ENCODE data around the gene SPANXN5. TPM values are rescaled to one million over a fixed set of nuclear protein-coding genes. Genes with fewer than 3 reads are reported as not detected.
"Not testable (repeated sequence)": the region's sequence is repeated elsewhere in the genome, so short reads cannot be mapped to it uniquely, and the experiment has no call there.

Gene SPANXN5, protein sequence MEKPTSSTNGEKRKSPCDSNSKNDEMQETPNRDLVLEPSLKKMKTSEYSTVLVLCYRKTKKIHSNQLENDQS
- total RNA-seq: not detected

DNA sequence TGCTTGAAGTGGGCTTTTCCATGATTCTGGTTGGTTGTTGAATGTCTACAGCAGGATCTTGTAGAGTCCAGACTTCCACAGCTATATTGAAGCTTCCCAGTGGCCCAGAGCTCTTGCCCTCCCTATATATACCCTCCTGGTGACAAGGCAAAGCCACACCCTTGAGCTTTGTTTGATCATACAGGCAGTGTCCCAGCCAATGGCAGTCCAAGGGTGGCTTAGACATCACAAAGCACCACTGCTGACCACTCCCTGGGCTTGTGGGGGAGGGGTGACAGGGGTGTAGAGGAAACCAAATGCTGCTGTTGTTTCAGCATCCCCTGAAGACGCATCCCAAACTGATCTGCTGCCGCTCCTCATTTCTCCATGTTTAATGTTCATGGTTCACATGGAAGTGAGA is at the start of gene SPANXN5:
SPANXN5 (minus strand) TSS at position 101 of the 400 bp plus-strand sequence; CDS start at position 22, 79 bp downstream.
- not testable (repeated sequence) for DNase-seq

DNA sequence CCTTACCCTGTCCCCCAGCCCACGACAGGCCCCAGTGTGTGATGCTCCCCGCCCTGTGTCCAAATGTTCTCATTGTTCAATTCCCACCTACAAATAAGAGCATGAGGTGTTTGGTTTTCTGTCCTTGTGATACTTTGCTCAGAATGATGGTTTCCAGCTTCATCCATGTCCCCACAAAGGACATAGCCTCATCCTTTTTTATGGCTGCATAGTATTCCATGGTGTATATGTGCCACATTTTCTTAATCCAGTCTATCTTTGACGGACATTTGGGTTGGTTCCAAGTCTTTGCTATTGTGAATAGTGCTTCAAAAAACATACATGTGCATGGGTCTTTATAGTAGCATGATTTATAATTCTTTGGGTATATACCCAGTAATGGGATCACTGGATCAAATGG is 46.4 kb upstream of the SPANXN5 start:
- not testable (repeated sequence) for DNase-seq

DNA sequence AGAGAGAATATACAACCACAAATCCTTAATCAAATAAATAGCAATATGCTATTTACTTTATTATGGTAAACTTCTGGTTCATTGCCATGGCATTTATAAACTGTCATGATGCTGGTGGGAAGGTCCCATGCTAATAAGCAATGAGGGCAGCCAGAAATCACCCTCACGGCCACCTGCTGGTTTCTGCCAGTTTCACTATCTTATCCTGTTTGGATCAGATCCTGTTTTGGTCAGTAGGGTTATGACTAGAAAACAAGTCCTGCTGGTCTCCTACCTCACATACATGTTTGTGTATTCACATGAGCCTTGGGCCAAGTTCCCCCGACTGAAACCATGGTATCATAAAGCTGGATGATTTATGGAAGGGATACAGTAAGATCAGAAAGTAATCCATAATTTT is 41.9 kb upstream of the SPANXN5 start:
- no peak for DNase-seq

DNA sequence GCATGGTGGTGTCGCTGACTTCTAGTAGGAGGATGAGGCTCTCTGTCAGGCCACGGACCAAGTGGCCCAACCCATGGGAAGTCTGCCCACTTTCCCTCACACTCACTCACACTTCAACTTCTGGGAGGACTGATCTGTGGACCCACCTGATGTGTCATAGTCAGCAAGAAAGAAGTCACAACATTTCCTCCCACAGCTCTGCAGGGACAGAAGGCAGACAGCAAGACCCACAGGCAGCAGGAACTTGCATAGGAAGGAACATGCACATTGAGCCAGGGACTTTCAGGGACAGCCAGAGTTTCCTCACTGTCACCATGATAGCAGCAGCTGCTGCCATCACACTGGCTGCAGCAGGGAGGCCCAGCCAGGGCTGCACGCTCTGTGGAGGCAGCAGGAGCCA is 33.3 kb upstream of the SPANXN5 start:
- no peak for DNase-seq

DNA sequence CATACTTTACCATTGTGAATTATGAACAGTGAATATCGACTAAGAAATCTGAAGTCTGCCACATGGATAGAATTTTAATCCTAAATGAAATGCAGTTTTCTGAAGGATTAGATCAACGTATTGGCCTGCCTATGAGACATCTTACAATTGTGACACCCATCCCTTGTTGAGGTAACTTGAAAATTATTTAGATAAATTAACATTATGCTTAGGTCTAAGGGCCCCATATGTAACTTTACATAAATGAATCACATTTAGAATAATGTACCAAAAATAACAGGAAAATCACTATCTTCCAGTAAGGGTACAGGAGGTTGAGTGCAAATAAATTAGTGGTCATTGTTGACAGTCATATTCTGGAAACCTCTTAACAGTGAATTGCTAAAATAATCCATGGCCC is 27.4 kb upstream of the SPANXN5 start:
- no peak for DNase-seq

DNA sequence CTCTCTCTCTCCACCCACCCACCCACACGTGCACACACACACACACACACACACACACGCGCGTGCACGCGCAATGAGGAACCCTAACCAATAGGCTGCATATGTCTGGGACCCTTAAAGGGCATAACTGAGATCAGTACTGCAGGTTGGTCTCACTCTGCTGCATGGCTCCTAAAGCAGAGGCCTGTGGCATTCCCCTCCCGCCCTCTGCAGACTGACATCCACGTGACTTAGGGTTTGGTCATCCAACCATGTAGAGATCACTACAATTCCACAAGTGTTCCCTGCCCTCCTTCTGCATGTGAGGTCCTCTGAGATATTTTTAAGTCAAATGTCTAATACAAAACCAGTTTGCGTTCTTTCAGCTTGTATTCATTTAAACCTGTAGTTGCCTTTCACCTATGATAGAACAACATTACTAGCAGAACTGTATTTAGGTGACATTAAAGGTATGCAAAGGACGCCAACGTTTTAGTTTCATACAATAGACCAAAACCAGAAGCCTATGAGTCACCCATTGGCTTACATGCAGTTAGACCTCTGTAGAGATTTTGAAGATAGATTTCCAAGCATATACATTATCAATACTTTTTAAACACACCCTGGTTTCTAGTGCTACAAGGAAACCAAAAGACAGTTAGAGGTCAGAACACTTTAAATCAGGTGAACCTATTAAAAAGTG is 24.0 kb upstream of the SPANXN5 start:
- no peak for DNase-seq

DNA sequence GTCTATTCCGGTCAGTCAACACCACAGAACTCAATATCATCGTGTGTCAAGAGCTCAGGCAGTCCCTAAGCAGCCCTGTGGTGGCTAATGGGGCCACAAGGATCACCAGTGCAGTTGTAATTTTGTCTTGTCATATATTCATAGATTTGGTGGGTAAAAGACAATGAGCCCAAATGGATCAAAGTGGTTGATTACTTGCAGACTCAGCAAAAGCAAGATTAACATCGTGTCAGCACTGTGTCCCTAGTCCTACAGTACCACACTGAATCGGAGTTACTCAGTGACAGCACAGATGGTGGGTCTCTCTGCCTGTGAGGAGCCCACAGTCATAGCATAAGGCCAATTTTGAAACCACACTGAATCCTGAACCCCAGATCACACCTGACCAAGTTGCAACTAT is 22.6 kb upstream of the SPANXN5 start:
- DNase-seq: no peak

DNA sequence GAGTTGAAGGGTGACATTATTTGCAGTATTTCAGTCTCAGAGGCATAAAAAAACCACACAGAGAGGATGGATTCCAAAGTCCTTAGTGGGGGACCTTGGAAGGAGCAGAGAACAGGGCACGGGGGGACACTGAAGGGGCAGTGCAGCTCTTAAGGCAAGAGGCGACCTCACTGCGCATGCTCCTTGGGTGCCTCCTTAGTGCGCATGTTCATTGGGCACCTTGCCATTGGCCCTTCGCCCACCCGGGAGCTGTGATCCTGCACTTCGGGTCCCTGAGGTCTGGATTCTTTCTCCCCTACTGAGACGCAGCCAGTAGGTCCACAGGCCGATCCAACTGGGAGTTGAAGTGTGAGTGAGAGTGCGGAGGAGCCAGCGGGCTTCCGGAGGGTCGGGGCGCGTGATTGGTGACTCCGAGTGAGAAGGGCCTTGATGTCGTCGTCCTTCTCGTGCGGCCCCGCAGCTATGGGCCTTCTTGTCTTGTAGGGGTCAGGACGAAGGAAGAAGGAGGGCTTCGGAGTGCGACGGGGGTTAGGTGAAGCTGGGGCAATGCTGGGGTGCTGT is 13.9 kb upstream of the SPANXN5 start, which contains the start of gene XAGE5:
XAGE5 (plus strand) TSS at position 223 of the 561 bp plus-strand sequence. CDS start 1,280 bp downstream, outside the sequence.
- DNase-seq: no peak

DNA sequence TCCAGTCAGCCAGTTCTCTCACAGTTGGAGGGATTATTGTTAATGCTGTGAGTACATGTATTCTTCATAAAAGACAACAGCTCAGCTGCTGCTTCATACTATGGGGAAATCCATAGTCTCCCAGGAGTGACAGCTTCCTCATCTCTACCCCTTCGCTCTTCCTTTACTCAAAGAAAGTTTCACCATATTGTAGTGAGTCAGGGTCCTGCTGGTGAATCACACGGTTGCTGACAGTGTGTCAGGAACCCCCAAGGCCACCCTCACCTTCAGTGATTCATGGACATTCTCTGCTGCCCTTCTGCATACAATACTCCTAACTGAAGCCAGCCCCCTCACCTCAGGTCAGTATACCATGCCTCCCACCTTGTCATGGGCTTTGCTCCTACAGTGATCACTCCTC is 7.6 kb upstream of the SPANXN5 start:
- DNase-seq: not testable (repeated sequence)

DNA sequence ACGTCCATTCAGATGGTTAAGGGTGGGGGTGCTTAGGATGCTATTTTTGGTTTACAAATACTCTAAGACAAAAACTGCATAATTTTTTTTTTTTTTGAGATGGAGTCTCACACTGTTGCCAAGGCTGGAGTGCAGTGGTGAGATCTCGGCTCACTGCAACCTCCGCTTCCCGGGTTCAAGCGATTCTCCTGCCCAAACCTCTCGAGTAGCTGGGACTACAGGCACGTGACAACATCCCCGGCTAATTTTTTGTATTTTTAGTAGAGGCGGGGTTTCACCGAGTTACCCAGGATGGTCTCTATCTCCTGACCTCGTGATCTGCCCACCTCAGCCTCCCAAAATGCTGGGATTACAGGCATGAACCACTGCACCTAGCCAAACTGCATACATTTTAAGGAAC is 23.7 kb downstream of the SPANXN5 start:
- DNase-seq: not testable (repeated sequence)

DNA sequence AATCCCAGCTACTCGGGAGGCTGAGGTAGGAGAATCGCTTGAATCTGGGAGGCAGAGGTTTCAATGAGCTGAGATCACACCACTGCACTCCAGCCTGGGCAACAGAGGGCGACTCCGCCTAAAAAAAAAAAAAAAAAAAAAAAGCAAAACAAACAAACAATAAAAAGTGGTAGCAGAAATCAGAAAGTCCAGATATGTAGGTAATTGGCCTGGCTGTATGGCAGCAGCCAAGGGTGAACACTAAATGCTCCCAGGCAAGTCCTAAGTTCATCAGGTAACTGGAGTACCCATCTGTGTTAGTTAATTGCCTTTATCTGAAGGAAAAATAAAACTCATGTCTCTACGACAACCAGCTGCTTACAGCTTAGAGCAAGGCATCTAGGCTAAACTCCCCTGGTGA is 31.2 kb downstream of the SPANXN5 start:
- DNase-seq: not testable (repeated sequence)

DNA sequence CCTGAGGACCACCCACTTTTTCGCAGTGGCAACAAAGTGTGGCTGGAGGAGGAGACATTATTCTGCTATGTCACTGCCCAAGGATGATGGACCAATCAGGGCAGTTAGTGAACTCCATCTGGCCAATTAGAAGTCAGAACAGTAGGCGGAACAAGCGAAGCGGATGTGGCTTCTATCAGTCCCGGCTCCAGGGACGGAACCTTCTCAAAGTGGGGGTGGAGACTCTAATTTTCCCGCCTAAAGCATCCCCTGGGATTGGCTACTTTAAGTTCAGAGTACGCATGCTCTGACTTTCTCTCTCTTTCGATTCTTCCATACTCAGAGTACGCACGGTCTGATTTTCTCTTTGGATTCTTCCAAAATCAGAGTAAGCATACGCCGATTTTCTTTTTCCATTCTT is 46.3 kb downstream of the SPANXN5 start, which contains the start of gene SSX2B:
SSX2B (plus strand) TSS at position 301 of the 400 bp plus-strand sequence. CDS start 1,429 bp downstream, outside the sequence.
- DNase-seq: not testable (repeated sequence)

Small RNA genes lying within 50 kb of the gene (small RNA-seq; reads per million reads assigned to genes)
- gene AC244505.6 (not detected), gene AC244505.7 (not detected)

Other genes with a start within 250 kb of the SPANXN5 start
- not detected for gene SSX7, start 142.5 kb downstream of the SPANXN5 start, total RNA-seq
- gene SSX2, start 90.2 kb downstream of the SPANXN5 start, total RNA-seq: not detected
- not detected for gene SSX2B, start 46.2 kb downstream of the SPANXN5 start, total RNA-seq
- gene XAGE5, start 13.9 kb upstream of the SPANXN5 start, total RNA-seq: not detected
- gene XAGE3, start 70.7 kb upstream of the SPANXN5 start, total RNA-seq: not detected
- 10.6 TPM for gene FAM156B, start 99.9 kb upstream of the SPANXN5 start, total RNA-seq
- gene FAM156A, start 161.1 kb upstream of the SPANXN5 start, total RNA-seq: 18.4 TPM